HFFc6 (cell line): Measurements from ENCODE around the gene POLN. TPM values are rescaled to one million over a fixed set of nuclear protein-coding genes. Genes with fewer than 3 reads are reported as not detected.

Source experiments
- DNase-seq: peaks from one replicate; pipeline ENCODE4 v3.0.0-alpha.2; 2018
- H3K27ac Mint-ChIP-seq: 2 replicates; pipeline ENCODE4 v1.8.0; 2020; ENCODE audit warnings: mild to moderate bottlenecking, mixed read lengths
- H3K27me3 Mint-ChIP-seq: 2 replicates; pipeline ENCODE4 v1.8.0; 2021; ENCODE audit warnings: mild to moderate bottlenecking, moderate library complexity, mixed read lengths; ENCODE audit not compliant: insufficient read depth
- H3K36me3 Mint-ChIP-seq: 2 replicates; pipeline ENCODE4 v1.8.0; 2021; ENCODE audit warnings: low read depth, mixed read lengths
- H3K4me1 Mint-ChIP-seq: 2 replicates; pipeline ENCODE4 v1.8.0; 2020; ENCODE audit warnings: low read depth, mixed read lengths
- H3K4me3 Mint-ChIP-seq: 2 replicates; pipeline ENCODE4 v1.8.0; 2020; ENCODE audit warnings: mild to moderate bottlenecking, moderate library complexity, mixed read lengths
- H3K9me3 Mint-ChIP-seq: 2 replicates; pipeline ENCODE4 v1.8.0; 2020; ENCODE audit warnings: mild to moderate bottlenecking, mixed read lengths
- CTCF ChIP-seq: fragments of 200-600 bp; sonication (generic); IDR thresholded peaks from 2 replicates; pipeline ENCODE4 v1.5.0; 2021; ENCODE audit warnings: antibody characterized with exemption, mild to moderate bottlenecking
- total RNA-seq, 6 experiments: library from RNA; stranded (reverse); fragmentation: NEBNext Ultra II Directional; extraction: Animal tissue kit (Norgen Biotek cat#: 25700); gene quantifications; 2 replicates in 1 of 6; 3 replicates in 5 of 6; pipeline ENCODE4 v1.2.3, GENCODE V29; 2021

The POLN gene
- total RNA-seq, 6 experiments from 2014 or later = 1.5 to 3.4 (median 2.2) TPM

DNA sequence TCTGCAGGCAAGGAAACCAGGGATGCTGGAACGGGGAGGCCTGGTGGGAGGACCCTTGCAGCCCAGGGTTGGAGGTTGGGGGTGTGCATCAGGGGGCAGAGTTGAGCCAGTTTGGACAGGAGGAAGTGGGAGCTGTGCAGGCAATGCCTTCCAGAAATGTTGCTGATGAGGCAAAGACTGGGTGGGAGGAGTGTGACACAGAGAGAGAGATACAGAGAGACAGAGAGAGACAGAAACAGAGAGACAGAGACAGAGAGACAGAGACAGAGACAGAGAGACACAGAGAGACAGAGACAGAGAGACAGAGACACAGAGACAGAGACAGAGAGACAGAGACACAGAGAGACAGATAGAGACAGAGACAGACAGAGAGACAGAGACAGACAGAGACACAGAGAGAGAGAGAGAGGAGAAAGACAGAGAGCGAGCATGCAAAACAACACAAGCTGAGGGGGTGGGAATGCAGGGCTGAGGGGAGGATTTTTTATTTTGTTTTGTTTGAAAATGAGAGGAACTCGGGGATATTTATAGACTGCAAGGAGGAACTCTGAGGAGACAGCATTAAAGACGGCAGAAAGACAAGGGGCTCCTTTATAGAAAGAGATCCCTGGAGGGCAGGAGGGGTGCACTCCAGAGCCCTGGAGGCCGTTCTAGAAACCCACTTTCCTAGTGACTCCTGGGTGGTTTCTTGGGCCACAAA lies 1.9 kb upstream of the POLN start:
- TF ChIP-seq CTCF = no peak
- peak overlapping the region; percentile 39 for H3K27ac Mint-ChIP-seq
- H3K36me3 Mint-ChIP-seq = 0 out of 2 replicates have a peak, but pooled peaks cover 9% of the 10 kb centered on the region
- H3K27me3 Mint-ChIP-seq = peaks cover 2% of the 10 kb centered on the region; the same call in 1 of the 2 replicates
- peaks cover 45% of the 10 kb centered on the region for H3K4me1 Mint-ChIP-seq
- no peaks in the 10 kb centered on the region for H3K9me3 Mint-ChIP-seq
- peak; percentile 12 for DNase-seq
- H3K4me3 Mint-ChIP-seq = peak overlapping the region; percentile 44

DNA sequence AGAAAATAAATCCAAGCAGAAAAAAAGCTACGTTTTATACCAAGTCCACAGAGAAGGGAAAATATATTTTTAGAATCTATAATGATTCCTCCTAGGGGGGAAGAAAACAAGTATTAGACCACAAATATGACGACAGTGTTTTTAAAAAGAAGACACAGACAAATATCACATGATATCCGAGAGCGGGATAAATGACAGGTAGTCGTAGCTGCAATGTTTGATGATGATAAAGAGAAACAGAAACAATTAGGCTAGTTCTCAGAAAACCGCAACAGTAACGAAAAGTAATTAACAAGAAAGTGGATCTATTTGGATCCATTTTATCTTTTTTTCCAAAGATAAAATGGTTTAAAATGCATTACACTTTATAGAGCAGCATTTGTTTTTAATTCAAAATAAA lies 918 bp downstream of the POLN start:
- peaks cover 62% of the 10 kb centered on the region for H3K4me1 Mint-ChIP-seq
- no peak for DNase-seq

DNA sequence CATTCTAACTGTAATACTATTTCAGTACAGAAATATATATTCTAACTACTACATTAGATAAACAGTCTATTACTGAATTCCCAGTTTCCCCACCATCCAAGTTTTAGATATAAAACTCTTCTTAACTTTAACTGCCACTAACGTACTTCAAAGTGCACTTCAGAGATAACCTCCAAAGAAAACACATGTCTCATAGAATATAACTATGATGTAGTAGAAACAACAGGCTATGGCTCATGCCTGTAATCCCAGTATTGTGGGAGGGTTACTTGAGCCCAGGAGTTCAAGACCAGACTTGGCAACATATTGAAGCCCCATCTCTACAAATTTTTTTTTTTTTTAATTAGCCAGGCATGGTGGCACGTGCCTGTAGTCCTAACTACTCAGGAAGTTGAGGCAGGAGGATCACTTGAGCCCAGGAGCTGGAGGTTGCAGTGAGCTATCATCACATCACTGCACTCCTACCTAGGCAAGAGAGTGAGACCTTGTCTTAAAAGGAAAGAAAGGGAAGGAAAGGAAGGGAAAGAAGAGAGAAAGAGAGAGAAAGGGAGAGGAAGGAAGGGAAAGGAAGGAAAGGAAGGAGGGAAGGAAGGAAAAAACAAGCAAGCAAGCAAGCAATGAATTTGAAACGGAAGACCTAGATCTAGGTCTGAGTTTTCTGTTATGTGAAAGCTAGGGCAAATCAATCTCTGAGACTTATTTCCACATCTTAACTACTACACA lies 4.8 kb downstream of the POLN start:
- Mint-ChIP-seq H3K36me3 (peaks cover 40% of the 10 kb centered on the region), H3K4me3 (no peak overlapping the region), H3K4me1 (peaks cover 38% of the 10 kb centered on the region), H3K27me3 (peaks cover 2% of the 10 kb centered on the region; the same call in 1 of the 2 replicates), H3K27ac (peak overlapping the region; percentile 53), H3K9me3 (no peaks in the 10 kb centered on the region)
- no peak for TF ChIP-seq CTCF
- DNase-seq = no peak

More for the DNA sequence above, 918 bp downstream of the POLN start:
- Mint-ChIP-seq H3K27me3 (peaks cover 2% of the 10 kb centered on the region; the same call in 1 of the 2 replicates), H3K9me3 (no peaks in the 10 kb centered on the region), H3K27ac (peak overlapping the region; percentile 20), H3K4me3 (peak overlapping the region; percentile 85), H3K36me3 (peaks cover 22% of the 10 kb centered on the region; the same call in 1 of the 2 replicates)
- no peak for TF ChIP-seq CTCF

DNA sequence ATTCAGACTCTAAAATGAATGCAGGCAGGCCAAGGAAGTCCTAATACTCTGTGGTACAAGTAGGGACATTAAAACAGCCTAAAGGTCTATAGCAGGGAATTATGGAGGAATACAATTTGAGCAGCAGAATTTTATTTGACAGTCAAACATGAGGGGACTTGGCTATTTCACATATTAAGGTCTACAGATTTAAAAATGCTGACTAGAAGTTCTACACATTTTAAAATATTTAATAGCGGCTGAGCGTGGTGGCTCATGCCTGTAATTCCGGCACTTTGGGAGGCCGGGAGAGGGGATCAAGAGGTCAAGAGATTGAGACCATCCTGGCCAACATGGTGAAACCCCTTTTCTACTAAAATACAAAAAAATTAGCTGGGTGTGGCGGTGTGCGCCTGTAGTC lies 10.8 kb downstream of the POLN start:
- no peak for TF ChIP-seq CTCF
- Mint-ChIP-seq H3K9me3 (no peaks in the 10 kb centered on the region), H3K4me1 (no peaks in the 10 kb centered on the region), H3K27ac (no peak overlapping the region), H3K4me3 (no peak overlapping the region), H3K27me3 (no peaks in the 10 kb centered on the region), H3K36me3 (peaks cover 19% of the 10 kb centered on the region)
- DNase-seq = no peak

GRCh38 chr4:2226261-2226660 lies 15.7 kb downstream of the POLN start:
- Mint-ChIP-seq H3K9me3 (no peaks in the 10 kb centered on the region), H3K4me1 (no peaks in the 10 kb centered on the region), H3K4me3 (no peak overlapping the region), H3K27ac (no peak overlapping the region), H3K36me3 (no peaks in the 10 kb centered on the region), H3K27me3 (no peaks in the 10 kb centered on the region; the same call in 1 of the 2 replicates)
- DNase-seq = no peak
- no peak for TF ChIP-seq CTCF
